Aorta (tissue), 5 donors: ENCODE data around the gene CDKN2AIPNL. TPM values are rescaled to one million over a fixed set of nuclear protein-coding genes. Genes with fewer than 3 reads are reported as not detected.

Source experiments
- ATAC-seq: fragments of 200-7000 bp; cut with Tn5 transposase; one replicate; pipeline ENCODE4 v1.9.1; 2022; ENCODE audit warnings: moderate library complexity; ENCODE audit not compliant: low FRiP score
- DNase-seq, 2 donors: peaks; one replicate each; pipeline ENCODE4 v3.0.0-alpha.2; 2020
- H3K27ac ChIP-seq, 2 donors: one replicate each; pipeline ENCODE4 v1.5.1; 2013; ENCODE audit warnings: low read length in 2 of 2, mild to moderate bottlenecking in 2 of 2, moderate library complexity in 2 of 2, control low read depth in 1 of 2, inconsistent platforms in 1 of 2, low read depth in 1 of 2
- H3K27me3 ChIP-seq, 2 donors: one replicate each; pipeline ENCODE4 v1.6.1; 2013; ENCODE audit warnings: control low read depth in 1 of 2, low read length in 1 of 2, mild to moderate bottlenecking in 1 of 2, moderate library complexity in 1 of 2; ENCODE audit not compliant: insufficient read depth in 2 of 2, control insufficient read depth in 1 of 2
- H3K36me3 ChIP-seq, 2 donors: one replicate each; pipeline ENCODE4 v1.6.1; 2013; ENCODE audit warnings: control low read depth in 1 of 2, low read length in 1 of 2, mild to moderate bottlenecking in 1 of 2; ENCODE audit not compliant: insufficient read depth in 2 of 2, control insufficient read depth in 1 of 2
- H3K4me1 ChIP-seq, 2 donors: one replicate each; pipeline ENCODE4 v1.6.1; 2013; ENCODE audit warnings: low read length in 2 of 2, control low read depth in 1 of 2, mild to moderate bottlenecking in 1 of 2, moderate library complexity in 1 of 2; ENCODE audit not compliant: insufficient read depth in 2 of 2, control insufficient read depth in 1 of 2
- H3K4me3 ChIP-seq, 2 donors: one replicate each; pipeline ENCODE4 v1.5.1; 2013; ENCODE audit warnings: low read length in 2 of 2, control low read depth in 1 of 2, mild to moderate bottlenecking in 1 of 2
- H3K9me3 ChIP-seq: one replicate; pipeline ENCODE4 v1.6.1; 2013; ENCODE audit warnings: mild to moderate bottlenecking, low read length; ENCODE audit not compliant: control insufficient read depth
- WGBS, 2 donors: extraction: QIAGEN DNeasy Blood & Tissue Kit; methylation state at CpG; one replicate each; pipeline ENCODE4 v1.1.7; 2013; 5-methylcytosine and 5-hydroxymethylcytosine counted together
- intact Hi-C, 2 donors: fragments of 100-400 bp; cut with DNase I; formaldehyde crosslinking; loops; one replicate each; pipeline versions ENCODE4 v1.14.2 to v1.15.0; 2022
- long read RNA-seq, 2 donors: library from polyadenylated mRNA; unstranded; transcript quantifications; one replicate each; pipeline ENCODE4 v2.0.0, GENCODE V29; 2020 to 2021
- polyA plus RNA-seq, 2 donors: library from polyadenylated mRNA; stranded (reverse); fragments of 200-250 nt; gene quantifications; one replicate each; pipeline ENCODE4 v1.2.3, GENCODE V29; 2013
- total RNA-seq, 2 donors: library from RNA; stranded (reverse); fragmentation: NEBNext Ultra II Directional; extraction: Animal tissue kit (Norgen Biotek cat#: 25700); gene quantifications; one replicate each; pipeline ENCODE4 v1.2.1, GENCODE V29; 2021
- donor health status: healthy with polysubstance abuse.
- donor health status: Bipolar disorder and iron deficiency.
- donor health status: DM: no; HTN: no; CAD: no.
- donor health status: DM: no; HTN: no; CAD: no.
- donor health status: DM: yes; HTN: yes; CAD: no.

Gene CDKN2AIPNL, protein sequence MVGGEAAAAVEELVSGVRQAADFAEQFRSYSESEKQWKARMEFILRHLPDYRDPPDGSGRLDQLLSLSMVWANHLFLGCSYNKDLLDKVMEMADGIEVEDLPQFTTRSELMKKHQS
- total RNA-seq, result 10 to 100 TPM; 11.0 to 12.0 TPM
- polyA plus RNA-seq, result 10 to 100 TPM; 21.8 to 35.9 TPM
- long read RNA-seq, donor 1, transcript CDKN2AIPNL-202 (3 exons, 1,223 nt), result major isoform, 28 of 28 reads
- long read RNA-seq, donor 1, partial matches to known transcripts, result 0 of 28 reads
- long read RNA-seq, donor 1, other reads (novel, unspliced or antisense), result 0 of 28 reads
- long read RNA-seq, donor 2, transcript CDKN2AIPNL-202 (3 exons, 1,223 nt), result major isoform, 9 of 11 reads
- long read RNA-seq, donor 2, partial matches to known transcripts, result 0 of 11 reads
- long read RNA-seq, donor 2, other reads (novel, unspliced or antisense), result 2 of 11 reads

GRCh38 chr5:134411546-134412266 lies at the start of gene CDKN2AIPNL:
TSS of gene CDKN2AIPNL (minus strand) at chr5:134411881. CDS start at chr5:134411854, 27 bp downstream.
- Histone ChIP-seq H3K9me3 (no peaks in the 10 kb centered on the region), H3K27me3 (no peaks in the 10 kb centered on the region), H3K4me3 (peak within 1 kb of the TSS; percentile 60 to 96), H3K36me3 (no peaks in the 10 kb centered on the region), H3K27ac (peak within 1 kb of the TSS in 1 of 2 donors; percentile 4), H3K4me1 (no peaks in the 10 kb centered on the region)
- DNase-seq (peak; percentile 94 to 98), ATAC-seq (peak; percentile 98)
- 0% methylated on average over 61 of the region's 61 CpGs for WGBS, 2 donors
- intact Hi-C loops, result loop anchor here (2.0 to 5.0 kb wide), 5 partner anchors 56 to 167 kb away; partner anchors contain the start of gene JADE2 (in 1 of the 2)

GRCh38 chr5:134460551-134460950 lies 48.9 kb upstream of the CDKN2AIPNL start:
- H3K36me3 ChIP-seq, result no peaks in the 10 kb centered on the region
- H3K4me1 ChIP-seq, result no peaks in the 10 kb centered on the region
- no peak for ATAC-seq
- no peaks in the 10 kb centered on the region for H3K9me3 ChIP-seq
- no peak overlapping the region for H3K4me3 ChIP-seq
- H3K27me3 ChIP-seq, result no peaks in the 10 kb centered on the region
- intact Hi-C loops, result no loop called here
- no peak overlapping the region for H3K27ac ChIP-seq
- DNase-seq, result peak in 1 of 2 donors; percentile 43
- 86 to 93% methylated on average over 8 of the region's 8 CpGs for WGBS, 2 donors

- ATAC-seq, result no peak
Observed at GRCh38 chr5:134459491-134459890, 47.8 kb upstream of the CDKN2AIPNL start.

DNA sequence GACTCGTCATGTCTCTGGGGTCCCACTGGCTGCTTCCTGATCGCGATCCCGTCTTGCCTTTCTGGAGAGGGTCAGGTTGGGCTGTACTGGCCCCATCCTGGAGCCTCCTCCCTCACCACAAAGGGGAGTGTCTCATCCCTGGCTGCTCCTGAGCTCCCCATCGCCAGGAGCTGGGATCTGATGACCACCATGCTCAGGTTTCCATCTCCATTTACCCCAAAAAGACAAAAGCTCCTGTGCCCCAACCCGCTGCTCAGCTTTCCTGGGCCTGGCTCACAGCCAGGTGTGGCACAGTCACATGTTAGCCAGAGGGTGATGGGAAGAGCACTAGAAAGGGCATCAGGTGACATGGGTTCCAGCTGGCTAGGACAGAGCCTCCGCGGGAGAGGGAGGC lies 47.3 kb upstream of the CDKN2AIPNL start:
- Histone ChIP-seq H3K27me3 (no peaks in the 10 kb centered on the region), H3K4me3 (no peak overlapping the region), H3K36me3 (no peaks in the 10 kb centered on the region), H3K4me1 (no peaks in the 10 kb centered on the region), H3K9me3 (no peaks in the 10 kb centered on the region), H3K27ac (no peak overlapping the region)
- intact Hi-C loops, result no loop called here
- WGBS, 2 donors, result 95 to 99% methylated on average over 8 of the region's 8 CpGs
- no peak for ATAC-seq
- peak; percentile 29 to 57 for DNase-seq

More at GRCh38 chr5:134459491-134459890, 47.8 kb upstream of the CDKN2AIPNL start:
- Histone ChIP-seq H3K4me1 (no peaks in the 10 kb centered on the region), H3K4me3 (no peak overlapping the region), H3K27ac (no peak overlapping the region), H3K27me3 (no peaks in the 10 kb centered on the region), H3K9me3 (no peaks in the 10 kb centered on the region), H3K36me3 (no peaks in the 10 kb centered on the region)
- peak in 1 of 2 donors; percentile 28 for DNase-seq
- 97 to 100% methylated on average over 1 of the region's 1 CpG for WGBS, 2 donors
- intact Hi-C loops, result no loop called here

DNA sequence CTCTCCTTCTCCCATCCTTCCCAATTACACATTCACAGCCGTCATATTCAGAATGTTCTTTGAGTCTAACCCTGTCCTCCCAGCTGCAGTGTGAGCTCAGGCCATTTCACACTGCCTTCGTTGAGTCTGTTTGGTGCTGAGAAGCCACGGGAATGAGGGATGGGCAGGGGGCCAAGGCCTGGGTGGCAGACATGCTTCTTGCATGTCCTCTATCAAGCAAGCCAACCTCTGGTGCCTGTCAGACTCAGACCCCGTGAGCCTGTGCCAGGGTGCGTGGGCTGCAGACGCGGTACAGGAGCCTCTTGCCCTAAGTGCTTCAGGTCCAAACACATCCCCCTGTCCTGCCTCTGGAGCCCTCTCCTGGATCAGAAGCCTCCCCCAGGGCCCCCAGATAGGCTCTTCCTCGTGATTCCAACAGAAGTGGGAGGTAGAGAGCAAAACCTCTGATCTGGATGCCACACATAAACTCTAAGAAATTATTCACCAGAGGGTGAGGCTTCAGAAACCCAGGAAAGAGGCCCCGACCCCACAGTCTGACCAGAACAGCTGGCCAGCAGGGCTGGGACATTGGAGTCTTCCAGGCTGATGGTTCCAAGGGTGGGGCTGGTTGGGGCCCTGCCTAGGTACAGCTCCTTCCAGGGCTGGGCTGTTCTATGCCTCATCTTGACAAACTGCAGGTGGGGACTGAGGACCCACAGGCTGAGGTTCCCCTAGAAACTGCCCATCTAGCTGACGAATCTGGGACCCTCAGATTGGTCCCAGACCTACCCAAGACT lies 46.7 kb upstream of the CDKN2AIPNL start:
- DNase-seq, result peak; percentile 65 to 88
- no peak for ATAC-seq
- Histone ChIP-seq H3K4me3 (no peak overlapping the region), H3K27me3 (no peaks in the 10 kb centered on the region), H3K4me1 (no peaks in the 10 kb centered on the region), H3K36me3 (no peaks in the 10 kb centered on the region), H3K27ac (no peak overlapping the region), H3K9me3 (no peaks in the 10 kb centered on the region)
- intact Hi-C loops, result no loop called here
- WGBS, 2 donors, result 32% methylated on average over 10 of the region's 10 CpGs

- no peaks in the 10 kb centered on the region for H3K36me3 ChIP-seq
- no peaks in the 10 kb centered on the region for H3K27me3 ChIP-seq
- H3K27ac ChIP-seq, result no peak overlapping the region
- intact Hi-C loops, result no loop called here
- ATAC-seq, result no peak
- no peaks in the 10 kb centered on the region for H3K4me1 ChIP-seq
- DNase-seq, result peak in 1 of 2 donors; percentile 44
- WGBS, 2 donors, result 96 to 97% methylated on average over 3 of the region's 3 CpGs
- no peak overlapping the region for H3K4me3 ChIP-seq
- H3K9me3 ChIP-seq, result no peaks in the 10 kb centered on the region
Observed at GRCh38 chr5:134457801-134458200, 46.1 kb upstream of the CDKN2AIPNL start.

DNA sequence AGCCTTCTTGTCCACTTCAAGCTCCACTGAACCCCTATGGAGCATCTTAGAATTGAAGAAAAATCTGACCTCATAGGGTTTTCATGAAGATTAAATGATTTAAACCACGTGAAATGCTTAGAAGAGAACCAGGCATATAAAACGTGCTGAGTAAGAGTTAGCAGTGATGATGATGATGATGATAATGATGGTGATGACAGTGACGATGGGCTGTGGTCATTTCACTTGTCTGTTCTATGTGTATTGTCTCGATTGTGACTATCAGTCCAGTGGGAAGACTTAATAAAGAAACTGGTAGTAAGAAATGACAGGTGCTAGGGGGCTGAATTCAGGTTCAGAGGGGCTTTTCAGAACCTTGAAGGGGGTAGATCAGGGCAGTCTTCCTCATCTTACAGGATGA lies 45.1 kb upstream of the CDKN2AIPNL start:
- WGBS, 2 donors, result 76 to 79% methylated on average over 4 of the region's 4 CpGs
- no peaks in the 10 kb centered on the region for H3K27me3 ChIP-seq
- intact Hi-C loops, result no loop called here
- no peaks in the 10 kb centered on the region for H3K36me3 ChIP-seq
- no peak overlapping the region for H3K4me3 ChIP-seq
- no peak overlapping the region for H3K27ac ChIP-seq
- ATAC-seq, result no peak
- no peaks in the 10 kb centered on the region for H3K4me1 ChIP-seq
- DNase-seq, result no peak
- no peaks in the 10 kb centered on the region for H3K9me3 ChIP-seq

GRCh38 chr5:134455466-134455865 lies 43.8 kb upstream of the CDKN2AIPNL start:
- ATAC-seq, result no peak
- 92 to 96% methylated on average over 8 of the region's 8 CpGs for WGBS, 2 donors

More at GRCh38 chr5:134455466-134455865, 43.8 kb upstream of the CDKN2AIPNL start:
- peak in 1 of 2 donors; percentile 19 for DNase-seq
- Histone ChIP-seq H3K27me3 (no peaks in the 10 kb centered on the region), H3K4me3 (no peak overlapping the region), H3K27ac (no peak overlapping the region), H3K36me3 (no peaks in the 10 kb centered on the region), H3K4me1 (no peaks in the 10 kb centered on the region), H3K9me3 (no peaks in the 10 kb centered on the region)
- intact Hi-C loops, result no loop called here
